IgD-negative memory B cell (primary cell): ENCODE results near the gene MRPL36. TPM values are rescaled to one million over a fixed set of nuclear protein-coding genes. Genes with fewer than 3 reads are reported as not detected.
"Not testable (repeated sequence)": the region's sequence is repeated elsewhere in the genome, so short reads cannot be mapped to it uniquely, and the experiment has no call there.

ENCODE experiments used
- H3K27ac Mint-ChIP-seq, 3 donors: one replicate each; pipeline ENCODE4 v1.8.0; 2020 to 2022; ENCODE audit warnings: mild to moderate bottlenecking in 3 of 3, mixed read lengths in 3 of 3, moderate library complexity in 1 of 3
- H3K27me3 Mint-ChIP-seq: one replicate; pipeline ENCODE4 v1.8.0; 2021; ENCODE audit warnings: mixed read lengths
- H3K36me3 Mint-ChIP-seq: one replicate; pipeline ENCODE4 v1.8.0; 2020; ENCODE audit warnings: mild to moderate bottlenecking, mixed read lengths
- H3K4me1 Mint-ChIP-seq, 3 donors: one replicate each; pipeline ENCODE4 v1.8.0; 2020 to 2022; ENCODE audit warnings: mixed read lengths in 3 of 3, mild to moderate bottlenecking in 1 of 3
- H3K4me3 Mint-ChIP-seq, 4 donors: one replicate each; pipeline ENCODE4 v1.8.0; 2020 to 2022; ENCODE audit warnings: mild to moderate bottlenecking in 4 of 4, mixed read lengths in 4 of 4, moderate library complexity in 3 of 4
- H3K9me3 Mint-ChIP-seq, 3 donors: one replicate each; pipeline ENCODE4 v1.8.0; 2020 to 2021; ENCODE audit warnings: mixed read lengths in 3 of 3, mild to moderate bottlenecking in 1 of 3
- polyA plus RNA-seq: library from polyadenylated mRNA; unstranded; fragments of 300-500 nt; fragmentation: Illumina TruSeq; gene quantifications from one replicate; pipeline ENCODE4 v1.2.3, GENCODE V29; 2021

Gene MRPL36
- polyA plus RNA-seq, 1 donor from 2014 or later = 66.9 TPM

DNA sequence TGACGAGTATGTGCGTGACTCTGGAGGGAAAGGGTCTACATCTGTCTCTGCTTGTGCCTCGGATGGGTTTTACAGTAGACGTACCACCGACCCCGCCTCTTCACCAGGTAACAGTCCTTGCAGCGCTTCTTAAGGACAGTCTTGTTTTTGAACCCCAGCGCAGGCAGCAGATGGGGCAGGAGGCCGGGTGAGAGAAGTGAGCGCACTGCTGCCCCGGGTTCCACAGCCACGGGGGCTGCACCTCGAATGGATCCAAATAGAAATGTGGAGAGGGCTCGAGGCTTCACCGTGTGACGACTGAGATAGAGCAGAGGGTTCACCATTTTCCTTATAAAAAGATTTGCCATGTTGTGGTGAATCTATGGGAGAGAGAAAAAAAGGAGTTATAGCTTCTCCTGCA is 1.0 kb downstream of the MRPL36 start:
- H3K36me3 Mint-ChIP-seq, H3K27me3 Mint-ChIP-seq, H3K9me3 Mint-ChIP-seq: not testable (repeated sequence)
- Mint-ChIP-seq H3K4me1 (peaks cover 27 to 36% (median 30%) of the 10 kb centered on the region in 3 donors), H3K4me3 (peak overlapping the region; percentile 90 to 99 (median 96)), H3K27ac (peak overlapping the region in 2 of 3 donors; percentile 19 to 85)

DNA sequence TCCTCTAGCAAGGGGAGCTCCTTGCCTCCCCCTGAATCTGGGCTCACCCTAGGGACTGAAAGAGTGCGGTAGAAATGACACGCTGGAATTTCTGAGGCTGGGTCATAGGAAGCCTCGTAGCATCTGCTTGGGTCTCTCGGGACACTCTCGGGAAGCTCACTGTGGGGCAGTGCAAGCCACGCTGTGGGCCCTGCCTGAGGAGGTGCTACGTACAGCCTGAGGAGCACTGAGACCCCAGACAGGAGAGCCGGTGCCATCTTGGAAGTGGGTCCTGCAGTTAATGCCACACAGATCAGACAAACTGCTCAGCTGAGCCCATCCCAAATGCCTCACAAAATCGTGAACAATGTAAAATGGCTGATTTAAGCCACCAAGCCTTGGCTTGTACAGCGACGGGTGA is 1.8 kb downstream of the MRPL36 start:
- H3K27me3 Mint-ChIP-seq = no peaks in the 10 kb centered on the region
- H3K36me3 Mint-ChIP-seq = peaks cover 2% of the 10 kb centered on the region
- no peaks in the 10 kb centered on the region for H3K9me3 Mint-ChIP-seq
- no peak overlapping the region for H3K27ac Mint-ChIP-seq
- peak overlapping the region in 3 of 4 donors; percentile 90 to 99 (median 99) for H3K4me3 Mint-ChIP-seq
- H3K4me1 Mint-ChIP-seq = peaks cover 28 to 37% (median 30%) of the 10 kb centered on the region in 3 donors

DNA sequence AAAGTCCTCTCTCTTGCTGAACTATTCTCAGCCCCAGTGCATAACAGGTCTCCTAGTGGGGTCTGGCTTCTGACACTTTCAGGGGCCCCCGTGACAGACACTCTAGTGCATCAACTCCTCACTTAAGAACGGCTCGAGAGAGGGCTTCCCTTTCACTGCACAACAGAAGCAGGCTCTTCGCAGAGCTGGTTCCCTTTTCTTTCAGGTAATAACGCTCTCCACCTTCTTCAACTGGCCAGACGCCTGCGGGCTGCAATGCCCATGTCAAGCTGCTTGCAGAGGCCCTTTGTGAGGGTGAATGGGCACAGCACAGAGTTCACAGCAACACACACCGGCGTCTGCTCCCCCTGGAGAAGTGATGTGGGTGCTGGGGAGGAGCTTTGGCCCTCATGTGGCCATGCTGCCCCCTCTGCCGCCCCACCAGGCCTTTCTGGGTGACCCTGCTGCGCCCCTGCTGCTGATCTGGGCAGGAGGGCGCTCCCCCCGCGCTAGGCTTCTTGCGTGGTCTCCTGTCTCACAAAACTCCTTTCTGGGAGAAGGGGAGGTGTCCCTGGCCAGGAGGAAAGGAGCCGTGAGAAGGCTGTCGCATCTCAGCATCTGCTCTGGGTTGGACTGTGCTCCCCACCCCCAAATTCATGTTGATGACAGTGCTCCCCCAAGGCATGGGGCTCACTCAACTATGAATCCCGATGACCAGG is 2.4 kb downstream of the MRPL36 start:
- Mint-ChIP-seq H3K36me3 (peaks cover 2% of the 10 kb centered on the region), H3K4me1 (peaks cover 30 to 39% (median 32%) of the 10 kb centered on the region in 3 donors), H3K27me3 (no peaks in the 10 kb centered on the region), H3K9me3 (no peaks in the 10 kb centered on the region), H3K4me3 (peak overlapping the region in 2 of 4 donors; percentile 32 to 99), H3K27ac (peak overlapping the region in 2 of 3 donors; percentile 28 to 74)

DNA sequence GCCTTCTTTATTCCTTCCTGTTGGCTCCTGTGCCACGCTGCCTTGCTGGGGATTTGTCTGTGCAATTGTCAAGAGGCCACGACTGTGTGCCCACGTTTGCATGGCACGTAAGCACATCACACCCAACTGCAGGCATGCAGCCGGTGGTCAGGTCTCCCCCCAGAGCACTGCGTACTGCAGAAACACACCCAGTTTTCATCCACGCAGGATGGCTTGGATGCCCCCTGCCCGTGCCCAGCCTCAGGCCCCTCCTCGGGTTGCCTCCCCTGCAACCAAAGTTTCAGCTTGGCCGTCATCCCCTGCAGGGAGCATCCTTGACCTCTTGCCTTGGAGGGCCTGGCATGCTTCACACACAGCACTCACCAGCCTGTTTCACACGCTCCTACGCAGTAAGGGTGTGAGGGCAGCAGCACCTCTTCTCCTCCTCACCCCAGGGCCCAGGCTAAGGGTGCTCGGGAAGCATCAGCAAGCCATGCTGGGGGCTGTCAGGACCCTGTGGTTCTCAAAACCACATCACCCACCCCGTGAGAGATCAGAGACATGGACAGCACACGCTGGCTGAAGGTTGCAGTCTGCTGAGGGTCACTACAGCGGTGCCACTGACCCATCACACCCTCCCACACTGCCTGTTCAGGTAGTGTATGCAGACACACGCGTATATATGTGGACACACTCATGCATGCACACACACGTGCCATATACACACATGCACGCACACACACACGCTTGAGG is 3.1 kb downstream of the MRPL36 start:
- peak overlapping the region in 2 of 4 donors; percentile 32 to 99 for H3K4me3 Mint-ChIP-seq
- H3K36me3 Mint-ChIP-seq = peaks cover 2% of the 10 kb centered on the region
- H3K9me3 Mint-ChIP-seq = no peaks in the 10 kb centered on the region
- H3K27ac Mint-ChIP-seq = peak overlapping the region in 2 of 3 donors; percentile 28 to 74
- no peaks in the 10 kb centered on the region for H3K27me3 Mint-ChIP-seq
- H3K4me1 Mint-ChIP-seq = peaks cover 29 to 38% (median 30%) of the 10 kb centered on the region in 3 donors

DNA sequence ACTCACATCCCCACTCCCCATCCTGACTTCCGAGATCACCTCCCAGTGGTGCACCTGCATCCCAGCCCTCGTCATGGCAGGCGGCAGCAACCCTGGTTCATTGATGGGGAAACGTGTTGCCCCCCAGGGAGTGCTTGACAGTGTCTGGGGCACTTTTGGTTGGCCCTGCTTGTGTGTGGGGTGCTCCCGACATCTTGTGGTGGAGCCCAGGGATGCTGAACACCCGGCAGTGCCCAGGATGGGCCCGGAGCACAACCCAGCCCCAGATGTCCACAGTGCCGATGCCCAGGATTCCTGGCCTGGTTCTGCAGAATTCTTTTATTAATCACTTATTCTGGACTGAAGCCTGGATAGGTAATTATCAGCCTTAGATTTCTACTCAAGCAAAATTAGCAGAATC is 3.7 kb downstream of the MRPL36 start:
- Mint-ChIP-seq H3K36me3 (peaks cover 2% of the 10 kb centered on the region), H3K4me3 (peak overlapping the region in 2 of 4 donors; percentile 39 to 99), H3K9me3 (no peaks in the 10 kb centered on the region), H3K27me3 (no peaks in the 10 kb centered on the region), H3K4me1 (peaks cover 30 to 35% (median 32%) of the 10 kb centered on the region in 3 donors), H3K27ac (peak overlapping the region in 2 of 3 donors; percentile 53)

DNA sequence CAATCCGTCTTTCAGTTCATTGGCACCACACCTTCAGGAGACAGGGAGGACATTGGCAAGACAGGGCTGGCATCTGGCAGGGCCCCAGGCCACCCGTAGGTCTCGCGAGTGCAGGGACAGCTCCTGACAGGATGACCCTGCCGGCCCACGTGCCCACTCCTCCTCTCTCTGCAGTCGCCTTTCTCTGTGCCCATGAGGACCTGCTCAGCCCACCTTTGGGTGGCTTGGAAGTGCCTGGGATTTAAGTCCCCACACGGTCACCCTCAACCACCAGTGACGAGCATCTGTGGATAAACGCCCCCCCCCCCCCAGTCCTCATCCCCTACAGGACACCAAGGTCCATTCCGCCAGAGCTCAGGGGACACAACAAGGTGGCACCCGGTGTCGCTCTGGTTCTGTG is 4.1 kb downstream of the MRPL36 start:
- Mint-ChIP-seq H3K36me3 (peaks cover 2% of the 10 kb centered on the region), H3K9me3 (no peaks in the 10 kb centered on the region), H3K4me3 (peak overlapping the region in 2 of 4 donors; percentile 39 to 82), H3K4me1 (peaks cover 30 to 32% (median 31%) of the 10 kb centered on the region in 3 donors), H3K27me3 (no peaks in the 10 kb centered on the region), H3K27ac (peak overlapping the region in 2 of 3 donors; percentile 53 to 82)

DNA sequence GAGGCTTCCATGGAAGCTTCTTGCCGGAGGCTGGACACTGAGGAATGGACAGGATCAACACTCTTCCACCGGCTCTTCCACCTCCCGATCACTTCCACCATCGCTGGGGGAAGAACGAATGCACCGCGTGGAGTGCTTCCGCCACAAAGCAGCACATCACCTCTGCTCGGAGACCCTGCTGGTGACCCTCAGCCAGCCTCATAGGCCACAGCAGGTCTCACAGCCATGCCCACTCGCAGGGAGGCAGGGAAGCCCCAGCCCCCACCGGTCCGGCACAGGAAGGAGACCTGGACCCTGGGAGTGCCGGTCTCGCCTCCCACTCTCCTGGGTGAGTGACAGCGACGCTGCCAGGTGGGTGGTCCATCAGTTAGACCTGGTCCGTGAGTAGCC is 4.7 kb downstream of the MRPL36 start:
- no peaks in the 10 kb centered on the region for H3K27me3 Mint-ChIP-seq
- H3K27ac Mint-ChIP-seq = peak overlapping the region in 1 of 3 donors; percentile 82
- peaks cover 2% of the 10 kb centered on the region for H3K36me3 Mint-ChIP-seq
- peaks cover 28 to 32% (median 29%) of the 10 kb centered on the region in 3 donors for H3K4me1 Mint-ChIP-seq
- H3K4me3 Mint-ChIP-seq = peak overlapping the region in 1 of 4 donors; percentile 82
- H3K9me3 Mint-ChIP-seq = no peaks in the 10 kb centered on the region

DNA sequence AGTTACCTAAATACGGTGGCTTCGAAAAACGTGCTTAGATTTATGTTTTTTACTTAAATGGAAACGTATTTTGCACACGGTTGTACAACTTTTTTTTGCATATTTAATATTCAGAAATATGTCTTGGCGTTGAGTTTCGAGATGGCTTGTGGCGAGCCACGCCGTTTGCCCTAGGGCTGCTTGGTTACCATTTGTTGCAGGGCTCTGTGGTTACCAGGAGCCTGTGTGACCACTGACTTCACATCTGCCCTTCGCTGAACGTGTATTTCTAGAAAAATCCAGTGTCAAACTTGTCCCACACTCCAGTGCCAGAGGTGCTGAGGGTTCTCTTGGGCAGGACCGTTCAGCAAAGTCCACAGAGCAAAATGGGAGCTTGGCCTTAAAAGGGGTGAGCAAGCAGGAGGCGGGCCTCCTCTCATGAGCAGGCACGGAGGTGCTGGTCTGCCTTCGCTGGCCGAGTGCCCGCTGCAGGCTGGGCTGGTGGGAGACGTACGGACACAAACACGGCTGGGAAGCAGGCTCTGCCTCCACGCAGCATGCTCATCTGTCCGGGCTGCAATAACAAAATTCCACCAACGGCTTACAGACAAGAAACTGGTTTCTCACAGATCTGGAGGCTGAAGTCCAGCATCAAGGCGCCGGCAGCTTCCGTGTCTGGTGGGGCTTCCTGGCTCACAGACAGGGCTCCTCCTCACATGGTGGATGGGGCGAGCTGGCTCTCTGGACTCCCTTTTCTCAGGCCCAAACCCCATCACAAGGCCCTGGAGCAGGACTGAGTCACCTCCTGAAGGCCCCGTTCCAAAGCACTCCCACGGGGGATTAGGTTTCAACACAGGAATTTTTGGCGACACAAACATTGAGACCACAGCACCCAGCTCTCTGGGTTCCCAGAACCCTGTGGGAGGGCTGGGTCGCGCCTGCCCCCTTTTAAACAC is 5.4 kb downstream of the MRPL36 start:
- peak overlapping the region in 2 of 3 donors; percentile 85 to 89 for H3K27ac Mint-ChIP-seq
- peaks cover 25 to 32% (median 32%) of the 10 kb centered on the region in 3 donors for H3K4me1 Mint-ChIP-seq
- H3K4me3 Mint-ChIP-seq = peak overlapping the region in 3 of 4 donors; percentile 17 to 86 (median 79)

DNA sequence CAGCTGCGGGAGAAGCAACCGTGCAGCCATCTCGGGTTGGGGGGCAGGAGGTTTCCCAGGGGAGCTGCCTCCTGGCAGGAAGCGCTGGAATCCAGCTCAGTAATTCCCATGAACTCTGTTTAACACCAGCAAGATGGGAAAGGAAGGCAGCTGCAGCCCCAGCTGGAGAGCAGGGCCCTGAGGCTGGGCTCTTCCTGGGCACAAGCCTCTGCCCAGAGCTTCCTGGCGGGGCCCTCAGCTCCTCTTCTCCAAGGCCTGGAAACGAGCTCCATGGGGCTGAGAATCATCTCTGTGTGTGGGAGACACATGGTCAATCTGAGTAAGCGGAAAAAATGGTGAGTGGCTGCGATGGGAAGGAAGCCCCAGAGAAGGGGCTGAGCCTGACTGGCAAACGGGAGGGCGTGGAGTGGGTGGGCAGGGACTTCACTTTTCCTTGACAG is 6.3 kb downstream of the MRPL36 start:
- H3K36me3 Mint-ChIP-seq = peaks cover 2% of the 10 kb centered on the region
- H3K4me1 Mint-ChIP-seq = peaks cover 18 to 26% (median 25%) of the 10 kb centered on the region in 3 donors
- H3K9me3 Mint-ChIP-seq = no peaks in the 10 kb centered on the region
- H3K4me3 Mint-ChIP-seq = peak overlapping the region in 3 of 4 donors; percentile 75 to 86 (median 79)
- peak overlapping the region; percentile 85 to 95 (median 89) for H3K27ac Mint-ChIP-seq
- H3K27me3 Mint-ChIP-seq = no peaks in the 10 kb centered on the region

More for the DNA sequence above, 5.4 kb downstream of the MRPL36 start:
- Mint-ChIP-seq H3K27me3 (no peaks in the 10 kb centered on the region), H3K36me3 (peaks cover 2% of the 10 kb centered on the region), H3K9me3 (no peaks in the 10 kb centered on the region)

DNA sequence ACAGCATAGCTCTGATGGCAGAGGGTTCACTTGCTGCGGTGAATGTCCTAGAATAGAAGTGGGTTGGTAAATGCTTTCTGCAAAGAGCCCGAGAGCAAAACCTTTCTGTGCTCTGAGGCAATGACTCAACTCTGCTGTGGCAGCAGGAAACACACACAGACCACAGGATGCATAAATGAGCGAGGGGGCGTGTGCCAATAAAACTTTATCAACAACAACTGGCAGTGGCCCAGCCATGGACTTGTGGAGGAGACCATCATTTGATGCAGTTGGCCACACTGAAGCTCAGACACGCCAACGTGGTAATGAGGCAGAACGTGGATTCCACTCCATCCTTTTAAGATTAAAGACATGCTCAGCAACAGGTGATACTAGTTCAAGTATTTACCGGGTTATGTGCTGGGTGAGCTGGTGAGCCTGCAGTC is 6.8 kb downstream of the MRPL36 start:
- H3K36me3 Mint-ChIP-seq = peaks cover 2% of the 10 kb centered on the region
- H3K9me3 Mint-ChIP-seq = no peaks in the 10 kb centered on the region
- H3K27me3 Mint-ChIP-seq = no peaks in the 10 kb centered on the region
- H3K4me1 Mint-ChIP-seq = peaks cover 16 to 25% (median 22%) of the 10 kb centered on the region in 3 donors
- H3K27ac Mint-ChIP-seq = peak overlapping the region; percentile 85 to 95 (median 89)
- peak overlapping the region; percentile 74 to 86 (median 77) for H3K4me3 Mint-ChIP-seq

DNA sequence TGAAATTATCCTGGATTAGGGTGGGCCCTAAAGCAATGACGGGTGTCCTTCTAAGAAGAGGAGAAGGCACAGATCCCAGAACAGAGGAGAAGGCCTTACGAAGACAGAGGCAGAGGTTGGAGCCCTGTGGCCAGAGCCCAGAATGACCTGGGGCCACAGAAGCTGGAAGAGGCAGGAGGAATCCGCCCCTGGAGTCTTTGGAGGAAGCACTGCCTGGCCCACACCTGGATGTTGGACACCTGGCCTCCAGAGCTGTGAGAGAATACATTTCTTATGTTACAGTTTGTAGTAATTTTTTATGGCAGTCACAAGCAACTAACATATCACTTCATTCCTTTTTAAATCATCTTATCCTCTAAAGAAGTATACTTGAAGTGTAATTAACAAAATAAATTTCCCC is 8.5 kb downstream of the MRPL36 start:
- Mint-ChIP-seq H3K27ac (no peak overlapping the region), H3K36me3 (peaks cover under 1% of the 10 kb centered on the region), H3K4me3 (peak overlapping the region in 1 of 4 donors; percentile 55), H3K4me1 (peaks cover 16 to 21% (median 17%) of the 10 kb centered on the region in 3 donors), H3K27me3 (no peaks in the 10 kb centered on the region), H3K9me3 (no peaks in the 10 kb centered on the region)

DNA sequence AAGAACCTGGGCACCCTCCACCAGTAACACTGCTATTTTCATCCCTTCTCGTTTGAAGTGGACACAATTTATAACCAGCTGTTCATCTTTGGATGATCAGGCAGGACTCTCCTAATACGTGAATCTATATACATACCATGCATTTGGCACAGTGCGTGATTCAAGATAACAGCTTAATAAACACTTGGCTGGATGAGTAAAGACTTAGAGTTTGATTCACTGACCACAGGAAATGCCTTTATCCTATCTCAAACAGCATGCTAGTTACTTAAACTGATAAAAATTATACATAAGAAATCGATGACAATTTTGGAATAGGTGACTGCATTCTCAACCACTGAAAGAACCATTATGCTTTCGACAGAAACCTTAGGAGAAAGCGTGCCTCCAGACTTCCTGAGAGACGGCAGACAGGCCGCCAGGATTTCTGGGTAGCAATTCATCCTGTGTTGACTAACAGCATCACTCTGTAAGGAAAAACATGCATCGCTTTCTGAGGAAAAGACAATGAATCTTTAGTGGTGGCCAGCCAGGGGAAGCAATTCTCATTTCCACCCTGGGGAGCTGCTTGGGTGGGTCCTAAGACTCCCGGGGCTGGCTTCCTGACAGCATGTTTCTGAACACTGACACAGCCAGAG is 9.7 kb downstream of the MRPL36 start:
- Mint-ChIP-seq H3K27me3 (no peaks in the 10 kb centered on the region), H3K27ac (no peak overlapping the region), H3K4me1 (peaks cover 12 to 19% (median 17%) of the 10 kb centered on the region in 3 donors), H3K9me3 (no peaks in the 10 kb centered on the region), H3K4me3 (peak overlapping the region in 1 of 4 donors; percentile 29), H3K36me3 (no peaks in the 10 kb centered on the region)

DNA sequence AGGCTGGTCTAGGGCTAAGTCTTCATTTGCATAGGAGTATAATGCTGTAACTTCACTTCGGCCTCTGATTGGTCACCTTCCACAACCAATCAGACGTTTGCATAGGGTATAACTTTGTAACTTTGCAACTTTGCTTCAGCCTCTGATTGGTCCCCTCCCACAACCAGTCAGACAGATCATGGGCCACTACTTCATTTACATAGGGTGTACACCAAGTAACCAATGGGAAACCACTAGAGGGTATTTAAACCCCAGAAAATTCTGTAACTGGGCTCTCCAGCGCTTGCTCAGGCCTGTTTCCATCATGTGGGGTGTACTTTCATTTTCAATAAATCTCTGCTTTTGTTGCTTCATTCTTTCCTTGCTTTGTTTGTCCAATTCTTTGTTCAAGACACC is 10.2 kb downstream of the MRPL36 start:
- H3K36me3 Mint-ChIP-seq, H3K27ac Mint-ChIP-seq, H3K4me3 Mint-ChIP-seq, H3K27me3 Mint-ChIP-seq, H3K9me3 Mint-ChIP-seq: not testable (repeated sequence)
- peaks cover 13 to 19% (median 18%) of the 10 kb centered on the region in 3 donors for H3K4me1 Mint-ChIP-seq

DNA sequence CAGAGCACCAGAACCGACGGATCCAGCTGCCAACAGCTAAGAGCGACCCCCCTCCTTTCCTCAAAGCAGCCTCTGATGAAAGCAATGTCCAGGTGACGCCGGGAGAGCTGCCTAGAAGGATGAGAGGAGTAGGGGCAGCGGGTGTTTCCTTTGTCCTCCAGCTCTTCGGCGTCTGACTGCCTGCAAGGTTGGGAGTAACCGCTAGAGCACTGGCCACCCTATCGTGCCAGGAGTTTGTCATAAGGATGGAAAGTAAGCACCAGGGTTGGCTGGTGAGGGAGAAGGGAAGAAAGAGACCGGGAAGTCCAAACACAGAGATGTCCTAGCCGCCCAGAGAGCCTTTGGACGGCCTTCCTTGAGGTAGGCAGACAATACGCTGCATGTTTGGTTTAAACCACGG is 10.8 kb downstream of the MRPL36 start:
- Mint-ChIP-seq H3K36me3 (peaks cover 2% of the 10 kb centered on the region), H3K9me3 (peaks cover 0 to 2% (median 0%) of the 10 kb centered on the region in 3 donors), H3K4me1 (peaks cover 16 to 21% (median 20%) of the 10 kb centered on the region in 3 donors), H3K27me3 (peaks cover 5% of the 10 kb centered on the region), H3K4me3 (no peak overlapping the region), H3K27ac (no peak overlapping the region)
